Measurements from ENCODE around the gene CYSLTR2.

DNA sequence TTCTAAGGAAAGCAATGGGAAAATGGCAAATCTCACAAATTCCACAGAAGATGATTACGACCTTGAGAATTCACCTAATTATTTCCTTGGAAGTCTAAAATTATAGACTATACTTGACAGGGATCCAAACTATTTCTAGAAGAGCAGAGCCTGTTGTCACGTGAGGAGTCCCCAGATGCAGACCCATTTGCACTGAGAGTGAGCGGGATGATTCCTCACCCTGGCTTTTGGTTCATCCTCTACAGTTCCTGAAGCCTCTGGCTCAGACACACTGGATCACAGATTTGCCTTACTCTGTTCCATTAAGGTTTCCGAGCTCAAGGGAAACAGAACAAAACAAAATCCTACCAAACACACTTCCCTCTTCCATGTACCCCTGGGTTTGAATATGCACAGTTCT, 23.0 kb upstream of the CYSLTR2 start:
- TF ChIP-seq CTCF (IDR thresholded peaks at IDR 0.05; ENCODE audit: low read depth, low read length): no peak
- TF ChIP-seq, protein P1, sequence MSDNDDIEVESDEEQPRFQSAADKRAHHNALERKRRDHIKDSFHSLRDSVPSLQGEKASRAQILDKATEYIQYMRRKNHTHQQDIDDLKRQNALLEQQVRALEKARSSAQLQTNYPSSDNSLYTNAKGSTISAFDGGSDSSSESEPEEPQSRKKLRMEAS (IDR thresholded peaks at IDR 0.05; ENCODE audit: low read depth, low read length): no peak
- TF ChIP-seq MYC (IDR thresholded peaks at IDR 0.05; ENCODE audit: low read depth, low read length): no peak

Data from NB4 (cell line).